Smooth muscle cell of trachea (primary cell): ENCODE measurements around the gene C5AR2. TPM values are rescaled to one million over a fixed set of nuclear protein-coding genes. Genes with fewer than 3 reads are reported as not detected.

Experiments used
- total RNA-seq: library from RNA; depleted of rRNA; stranded (reverse); fragments of >200 nt; gene quantifications from 2 replicates; pipeline ENCODE4 v1.2.1, GENCODE V29; 2014

C5AR2 gene
- total RNA-seq = not detected in 2 replicates

GRCh38 chr19:47331931-47332547, at the start of gene C5AR2:
Gene C5AR2 (plus strand): TSS chr19:47332175. CDS start chr19:47340800, 8,625 bp downstream.

GRCh38 chr19:47309608-47310007, 22.4 kb upstream of the C5AR2 start, which contains the start of gene C5AR1:
Gene C5AR1 (plus strand): TSS chr19:47309861. CDS start chr19:47309896, 35 bp downstream.

GRCh38 chr19:47348819-47349795, 17.1 kb downstream of the C5AR2 start, which contains the start of gene DHX34:
Gene DHX34 (plus strand): TSS chr19:47349315. CDS start chr19:47353031, 3,716 bp downstream.

Other genes with a start within 250 kb of the C5AR2 start
- gene ZC3H4, start 218.4 kb upstream of the C5AR2 start, total RNA-seq = 15.9 and 18.9 TPM in 2 replicates
- gene SAE1, start 201.3 kb upstream of the C5AR2 start, total RNA-seq = 106 and 195 TPM in 2 replicates
- 20.8 and 44.3 TPM in 2 replicates for gene BBC3, start 101.0 kb upstream of the C5AR2 start, total RNA-seq
- 8.9 and 10.6 TPM in 2 replicates for gene CCDC9, start 75.7 kb upstream of the C5AR2 start, total RNA-seq
- 2.5 and 4.0 TPM in 2 replicates for gene INAFM1, start 57.3 kb upstream of the C5AR2 start, total RNA-seq
- gene C5AR1, start 22.3 kb upstream of the C5AR2 start, total RNA-seq = 0.17 TPM in 1 of 2 replicates, not detected in the other
- 11.9 and 14.4 TPM in 2 replicates for gene DHX34, start 17.1 kb downstream of the C5AR2 start, total RNA-seq
- 27.1 and 61.9 TPM in 2 replicates for gene MEIS3, start 87.4 kb downstream of the C5AR2 start, total RNA-seq
- gene SLC8A2, start 139.7 kb downstream of the C5AR2 start, total RNA-seq = 0.33 TPM in 1 of 2 replicates, not detected in the other
- 5.4 and 8.1 TPM in 2 replicates for gene KPTN, start 152.0 kb downstream of the C5AR2 start, total RNA-seq
- 89.8 and 98.9 TPM in 2 replicates for gene NAPA, start 182.9 kb downstream of the C5AR2 start, total RNA-seq
- gene ZNF541, start 241.0 kb downstream of the C5AR2 start, total RNA-seq = under 0.01 TPM in 1 of 2 replicates, not detected in the other